Mesenteric fat pad (tissue), 1 donor: ENCODE results near the gene CYP2U1. TPM values are rescaled to one million over a fixed set of nuclear protein-coding genes. Genes with fewer than 3 reads are reported as not detected.

Experiments
- DNase-seq: peaks from one replicate; pipeline ENCODE4 v3.0.0-alpha.2; 2020; ENCODE audit warnings: low spot score
- total RNA-seq: library from RNA; stranded (reverse); fragmentation: NEBNext Ultra II Directional; extraction: Animal tissue kit (Norgen Biotek cat#: 25700); gene quantifications from one replicate; pipeline ENCODE4 v1.2.1, GENCODE V29; 2021
- donor health status: DM: yes; HTN: yes; CAD: no.

CYP2U1 gene
- total RNA-seq, 1 donor from 2014 or later: 7.6 TPM

- no peak for DNase-seq
Measured at GRCh38 chr4:107978716-107979451, 47.5 kb downstream of the CYP2U1 start.

GRCh38 chr4:107987916-107988762, 56.8 kb downstream of the CYP2U1 start:
- DNase-seq: no peak

DNA sequence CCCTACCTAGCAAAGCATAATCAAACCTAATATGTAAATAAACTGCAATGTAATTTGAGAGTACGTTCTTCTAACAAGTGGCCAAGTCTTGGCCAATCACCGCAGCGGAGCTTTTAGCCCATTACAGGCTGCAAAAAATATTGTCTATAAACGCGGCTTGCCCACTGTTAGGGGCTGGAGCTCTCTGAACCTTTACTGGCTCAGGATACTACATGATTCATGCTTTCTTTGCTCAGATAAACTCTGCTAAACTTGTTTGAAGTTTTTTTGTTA, 57.4 kb downstream of the CYP2U1 start:
- DNase-seq: no peak

DNA sequence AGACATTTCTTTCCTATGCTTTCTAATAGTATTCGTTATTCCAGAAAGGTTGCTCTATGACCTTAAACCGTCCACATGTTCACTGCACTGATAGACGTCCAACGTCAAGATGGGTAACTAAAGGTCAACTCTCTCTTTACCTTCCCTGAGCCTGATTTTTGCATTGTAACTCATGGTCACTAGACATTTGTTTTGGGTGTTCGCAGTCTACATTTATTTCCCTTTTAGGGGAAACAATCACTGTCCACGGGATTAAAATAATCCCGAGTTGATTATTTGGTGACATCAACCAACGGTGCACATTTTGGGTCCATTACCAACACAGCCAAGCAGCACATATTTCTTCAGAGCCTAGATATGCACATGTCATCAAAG, 57.8 kb downstream of the CYP2U1 start:
- DNase-seq: no peak

GRCh38 chr4:107989537-107990386, 58.4 kb downstream of the CYP2U1 start, which contains the start of gene HADH:
Gene HADH (plus strand): TSS chr4:107989889. CDS start chr4:107989933, 44 bp downstream.
- DNase-seq: peak; percentile 97

DNA sequence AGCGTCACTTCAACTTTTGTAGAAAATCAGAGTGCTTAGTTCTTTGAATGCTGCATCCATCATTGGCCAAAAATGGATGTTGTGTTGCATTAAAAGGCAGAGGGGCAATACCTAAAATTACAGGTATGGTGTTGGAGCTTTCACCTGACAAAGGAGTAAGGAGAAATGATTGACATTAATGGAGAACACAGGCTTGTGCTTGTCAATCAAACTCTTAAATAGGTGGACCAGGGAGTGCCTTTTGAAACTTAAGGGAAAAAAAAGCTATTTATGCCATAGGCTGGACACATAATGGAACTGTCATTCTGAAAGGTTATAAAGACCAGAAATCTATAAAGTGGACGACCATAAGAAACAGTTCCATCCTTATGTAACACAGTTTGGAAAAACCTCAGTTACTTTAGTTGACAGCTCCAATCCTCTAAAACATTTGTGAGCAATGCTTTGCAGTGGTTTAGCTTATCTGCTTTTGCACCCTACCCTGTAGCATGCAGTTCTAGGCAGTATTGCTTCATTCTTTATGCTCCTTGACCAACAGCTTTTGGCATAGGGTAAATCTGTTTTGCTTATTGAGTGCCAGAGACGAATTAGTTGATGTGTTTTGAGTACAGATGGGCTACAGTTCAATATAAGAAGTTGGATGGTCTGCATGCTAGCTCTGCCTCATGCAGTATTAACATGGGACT, 60.7 kb downstream of the CYP2U1 start:
- DNase-seq: no peak

DNA sequence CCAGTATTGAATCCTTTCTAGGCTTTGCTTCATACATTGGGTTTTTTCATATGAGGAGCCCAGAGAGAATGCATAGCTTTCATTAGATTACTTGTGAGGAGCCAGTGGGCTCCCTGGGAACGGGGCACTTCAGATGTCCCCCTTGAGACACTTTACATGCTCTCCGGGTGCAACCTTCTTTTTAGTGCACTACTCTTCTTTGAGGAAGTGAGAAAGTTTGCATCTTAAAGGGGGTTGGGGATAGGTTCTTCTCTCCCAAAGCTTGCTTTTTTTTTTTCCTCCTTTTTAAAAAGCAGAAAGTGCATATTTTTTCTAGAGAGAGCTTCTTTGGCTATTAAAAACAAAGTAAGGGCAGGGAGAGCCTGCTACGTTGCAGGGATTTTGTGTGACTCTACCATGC, 62.6 kb downstream of the CYP2U1 start:
- no peak for DNase-seq

DNA sequence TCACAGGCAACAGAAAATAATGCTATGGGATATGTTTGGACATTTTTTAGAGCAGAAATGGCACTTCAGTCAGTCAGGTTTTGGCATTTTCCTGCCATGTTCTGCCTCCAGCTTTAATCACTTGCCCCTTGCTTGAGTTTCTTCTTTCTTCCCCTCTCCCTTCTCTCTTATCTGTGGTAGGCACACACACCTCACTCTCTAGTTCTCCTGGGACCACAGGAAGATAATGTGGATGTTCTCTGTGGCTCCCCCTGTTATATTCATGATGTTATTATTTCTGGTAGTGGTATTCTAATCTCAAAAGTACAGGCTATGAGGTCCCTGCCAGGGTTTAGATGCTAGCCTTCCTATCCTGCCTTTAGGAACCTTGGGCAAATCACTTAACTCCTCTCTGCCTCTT, 63.5 kb downstream of the CYP2U1 start:
- DNase-seq: no peak

- no peak for DNase-seq
Measured at GRCh38 chr4:107996949-107997788, 65.8 kb downstream of the CYP2U1 start.

DNA sequence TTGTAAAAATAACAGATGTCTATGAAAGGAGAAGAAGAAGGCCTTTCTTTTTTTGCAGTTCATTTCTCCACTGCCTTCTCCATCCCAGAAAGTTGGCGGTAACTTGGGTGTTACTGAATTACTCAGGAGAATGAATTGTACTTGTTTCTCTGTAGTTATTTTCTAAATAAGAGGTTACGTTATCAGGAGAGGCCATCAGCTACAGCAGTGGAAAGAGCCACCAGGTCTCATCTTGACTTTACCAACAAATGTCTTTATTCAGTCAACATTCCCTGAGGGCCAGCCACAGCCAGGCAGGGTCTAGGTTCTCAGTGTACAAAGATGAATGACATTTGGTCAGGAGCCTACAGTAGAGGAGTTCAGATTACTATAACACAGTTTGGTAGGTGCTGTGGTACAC, 66.4 kb downstream of the CYP2U1 start:
- no peak for DNase-seq

GRCh38 chr4:107999932-108000539, 68.7 kb downstream of the CYP2U1 start:
- no peak for DNase-seq

- no peak for DNase-seq
Measured at GRCh38 chr4:108001540-108002135, 70.3 kb downstream of the CYP2U1 start.

Other genes with a start within 250 kb of the CYP2U1 start
- gene PAPSS1, start 211.3 kb upstream of the CYP2U1 start, total RNA-seq: 33.0 TPM
- 26.3 TPM for gene SGMS2, start 106.6 kb upstream of the CYP2U1 start, total RNA-seq
- 111 TPM for gene HADH, start 58.3 kb downstream of the CYP2U1 start, total RNA-seq
- gene LEF1, start 237.4 kb downstream of the CYP2U1 start, total RNA-seq: 3.1 TPM